H1 (cell line): ENCODE measurements around the gene PLEKHA4. TPM values are rescaled to one million over a fixed set of nuclear protein-coding genes. Genes with fewer than 3 reads are reported as not detected.

Source experiments
- CHD7 ChIP-seq: fragments of 300-600 bp; sonication (generic); IDR thresholded peaks from 2 replicates; pipeline ENCODE4 v1.7.1; 2012; ENCODE audit warnings: low read length, moderate library complexity, mild to moderate bottlenecking, inconsistent platforms; ENCODE audit not compliant: insufficient replicate concordance
- polyA plus RNA-seq, 7 experiments: library from polyadenylated mRNA; depleted of rRNA in 3 of 7; stranded (reverse) in 5 of 7; unstranded in 2 of 7; fragments of >200 nt in 5 of 7; fragments of 200-250 nt in 2 of 7; gene quantifications; 1 replicate in 5 of 7; 2 replicates in 1 of 7; 4 replicates in 1 of 7; pipeline versions ENCODE4 v1.2.1 to v1.2.3, GENCODE V29; 2011 to 2013; ENCODE audit warnings: missing spikeins in 2 of 7, mixed read lengths in 2 of 7
- total RNA-seq: library from RNA; stranded (reverse); fragmentation: NEBNext Ultra II Directional; extraction: Animal tissue kit (Norgen Biotek cat#: 25700); gene quantifications from 2 replicates; pipeline ENCODE4 v1.2.1, GENCODE V29; 2021

Gene PLEKHA4
- total and polyA plus RNA-seq, 2 of the 8 experiments (the other 6 are each of a cell fraction or from before 2014, with no cell fraction given) = 8.2 to 18.0 TPM

GRCh38 chr19:48796298-48797083, 71.9 kb downstream of the PLEKHA4 start (continued):
- TF ChIP-seq CHD7 = no peak
